Activated CD8-positive, alpha-beta memory T cell treated with anti-CD3 and anti-CD28 coated beads, Interleukin-2, amount 10 ng/mL, durations not matched to agents 7 days and 5 days (primary cell): ENCODE data around the gene RNASEL. TPM values are rescaled to one million over a fixed set of nuclear protein-coding genes. Genes with fewer than 3 reads are reported as not detected.
"Not testable (repeated sequence)": the region's sequence is repeated elsewhere in the genome, so short reads cannot be mapped to it uniquely, and the experiment has no call there.

Source experiments
- ATAC-seq: fragments of 150-1000 bp; cut with Tn5 transposase; one replicate; pipeline ENCODE4 v1.10.0; 2021; ENCODE audit warnings: moderate library complexity
- CTCF ChIA-PET: fragments of 350-600 bp; sonication (Branson Sonifier 250); formaldehyde crosslinking; loops from one replicate; lab custom pipeline; 2021; ENCODE audit warnings: antibody characterized with exemption; lab: Charles Lee
- DNase-seq: peaks from one replicate; pipeline ENCODE4 v3.0.0-alpha.2; 2020
- H3K27ac Mint-ChIP-seq: one replicate; pipeline ENCODE4 v1.8.0; 2021; ENCODE audit warnings: mild to moderate bottlenecking, mixed read lengths
- H3K27me3 Mint-ChIP-seq: one replicate; pipeline ENCODE4 v1.8.0; 2021; ENCODE audit warnings: mixed read lengths
- H3K36me3 Mint-ChIP-seq: one replicate; pipeline ENCODE4 v1.8.0; 2021; ENCODE audit warnings: mild to moderate bottlenecking, mixed read lengths
- H3K4me1 Mint-ChIP-seq: one replicate; pipeline ENCODE4 v1.8.0; 2021; ENCODE audit warnings: mixed read lengths
- H3K4me3 Mint-ChIP-seq: one replicate; pipeline ENCODE4 v1.8.0; 2021; ENCODE audit warnings: mild to moderate bottlenecking, moderate library complexity, mixed read lengths
- H3K9me3 Mint-ChIP-seq: one replicate; pipeline ENCODE4 v1.8.0; 2022; ENCODE audit warnings: low read depth, mixed read lengths
- total RNA-seq, 2 experiments: library from RNA; stranded (reverse); gene quantifications; one replicate each; pipeline ENCODE4 v1.2.3, GENCODE V29; 2021

Gene RNASEL
- total RNA-seq, result 10 to 100 TPM in 1 of 2 experiments, 1 to 10 TPM in 1; 6.5 to 10.0 TPM

- Mint-ChIP-seq H3K4me1 (peaks cover 26% of the 10 kb centered on the region), H3K27me3 (peaks cover 14% of the 10 kb centered on the region), H3K36me3 (peaks cover 16% of the 10 kb centered on the region), H3K27ac (peak within 1 kb of the TSS; percentile 99), H3K4me3 (peak within 1 kb of the TSS; percentile 89), H3K9me3 (no peaks in the 10 kb centered on the region)
- DNase-seq, result peak; percentile 68
- CTCF ChIA-PET, result interaction anchor here (1.0 to 19.9 kb wide), 9 partner anchors 11 to 508 kb away, joined by 3 to 715 read pairs (median 5); partner anchors contain the start of gene NPL
- peak; percentile 96 for ATAC-seq
These were observed at the start of gene RNASEL for GRCh38 chr1:182588500-182589396. Gene RNASEL (minus strand): TSS chr1:182589256. CDS start chr1:182586806, 2,450 bp downstream.

- no peaks in the 10 kb centered on the region for H3K4me1 Mint-ChIP-seq
- no peaks in the 10 kb centered on the region for H3K9me3 Mint-ChIP-seq
- no peak for ATAC-seq
- no peak overlapping the region for H3K27ac Mint-ChIP-seq
- CTCF ChIA-PET, result no interaction called here
- DNase-seq, result no peak
- peaks cover 19% of the 10 kb centered on the region for H3K27me3 Mint-ChIP-seq
- no peaks in the 10 kb centered on the region for H3K36me3 Mint-ChIP-seq
- no peak overlapping the region for H3K4me3 Mint-ChIP-seq
These were observed 48.7 kb upstream of the RNASEL start for GRCh38 chr1:182637769-182638168.

GRCh38 chr1:182635871-182636270 is 46.8 kb upstream of the RNASEL start:
- peaks cover 10% of the 10 kb centered on the region for H3K4me1 Mint-ChIP-seq
- no peaks in the 10 kb centered on the region for H3K36me3 Mint-ChIP-seq
- CTCF ChIA-PET, result interaction anchor here (1.3 kb wide), 1 partner anchor 147 kb away, joined by 3 read pairs; no protein-coding TSS in a partner anchor
- H3K27me3 Mint-ChIP-seq, result peaks cover 32% of the 10 kb centered on the region
- H3K27ac Mint-ChIP-seq, result no peak overlapping the region
- no peak overlapping the region for H3K4me3 Mint-ChIP-seq
- H3K9me3 Mint-ChIP-seq, result no peaks in the 10 kb centered on the region
- no peak for ATAC-seq
- DNase-seq, result no peak

- peaks cover 40% of the 10 kb centered on the region for H3K27me3 Mint-ChIP-seq
- CTCF ChIA-PET, result no interaction called here
These were observed 45.4 kb upstream of the RNASEL start for GRCh38 chr1:182634306-182635072.

GRCh38 chr1:182633657-182634281 is 44.7 kb upstream of the RNASEL start:
- no peak overlapping the region for H3K4me3 Mint-ChIP-seq
- peaks cover 41% of the 10 kb centered on the region for H3K27me3 Mint-ChIP-seq
- DNase-seq (no peak), ATAC-seq (no peak)
- no peaks in the 10 kb centered on the region for H3K36me3 Mint-ChIP-seq
- H3K4me1 Mint-ChIP-seq, result peaks cover 29% of the 10 kb centered on the region
- no peak overlapping the region for H3K27ac Mint-ChIP-seq
- CTCF ChIA-PET, result interaction anchor here (2.0 kb wide), 1 partner anchor 38 kb away, joined by 5 read pairs; no protein-coding TSS in a partner anchor
- no peaks in the 10 kb centered on the region for H3K9me3 Mint-ChIP-seq

More at GRCh38 chr1:182634306-182635072, 45.4 kb upstream of the RNASEL start:
- Mint-ChIP-seq H3K27ac (no peak overlapping the region), H3K4me3 (no peak overlapping the region), H3K4me1 (peaks cover 24% of the 10 kb centered on the region), H3K36me3 (no peaks in the 10 kb centered on the region), H3K9me3 (no peaks in the 10 kb centered on the region)
- ATAC-seq (no peak), DNase-seq (no peak)

- ATAC-seq, result no peak
- CTCF ChIA-PET, result interaction anchor here (2.0 kb wide), 1 partner anchor 37 kb away, joined by 5 read pairs; no protein-coding TSS in a partner anchor
- no peaks in the 10 kb centered on the region for H3K36me3 Mint-ChIP-seq
- H3K4me3 Mint-ChIP-seq, result no peak overlapping the region
- H3K4me1 Mint-ChIP-seq, result peaks cover 29% of the 10 kb centered on the region
- H3K27ac Mint-ChIP-seq, result no peak overlapping the region
- no peaks in the 10 kb centered on the region for H3K9me3 Mint-ChIP-seq
- DNase-seq, result no peak
- peaks cover 45% of the 10 kb centered on the region for H3K27me3 Mint-ChIP-seq
These were observed 44.0 kb upstream of the RNASEL start for GRCh38 chr1:182633031-182633430.

- Mint-ChIP-seq H3K4me1 (peaks cover 29% of the 10 kb centered on the region), H3K27me3 (peaks cover 41% of the 10 kb centered on the region)
- CTCF ChIA-PET, result interaction anchor here (0.7 to 2.0 kb wide), 3 partner anchors 33 to 369 kb away, joined by 3 to 5 read pairs (median 4); no protein-coding TSS in a partner anchor
- not testable (repeated sequence) for DNase-seq, H3K9me3 Mint-ChIP-seq, ATAC-seq, H3K27ac Mint-ChIP-seq, H3K36me3 Mint-ChIP-seq, H3K4me3 Mint-ChIP-seq
These were observed 43.4 kb upstream of the RNASEL start for GRCh38 chr1:182632441-182632857.

- H3K27ac Mint-ChIP-seq, result no peak overlapping the region
- H3K9me3 Mint-ChIP-seq, result no peaks in the 10 kb centered on the region
- H3K4me3 Mint-ChIP-seq, result no peak overlapping the region
- H3K36me3 Mint-ChIP-seq, result no peaks in the 10 kb centered on the region
- H3K4me1 Mint-ChIP-seq, result peaks cover 31% of the 10 kb centered on the region
- DNase-seq (no peak), ATAC-seq (no peak)
- peaks cover 45% of the 10 kb centered on the region for H3K27me3 Mint-ChIP-seq
- CTCF ChIA-PET, result interaction anchor here (0.7 to 2.0 kb wide), 3 partner anchors 32 to 369 kb away, joined by 3 to 5 read pairs (median 4); no protein-coding TSS in a partner anchor
These were observed 42.9 kb upstream of the RNASEL start for GRCh38 chr1:182631954-182632353.

- peaks cover 51% of the 10 kb centered on the region for H3K27me3 Mint-ChIP-seq
- no peak for ATAC-seq
- no peaks in the 10 kb centered on the region for H3K9me3 Mint-ChIP-seq
- no peak for DNase-seq
- no peak overlapping the region for H3K27ac Mint-ChIP-seq
- H3K4me3 Mint-ChIP-seq, result no peak overlapping the region
- peaks cover 38% of the 10 kb centered on the region for H3K4me1 Mint-ChIP-seq
- CTCF ChIA-PET, result interaction anchor here (0.6 to 1.9 kb wide), 3 partner anchors 16 to 30 kb away, joined by 3 to 6 read pairs (median 3); no protein-coding TSS in a partner anchor
- no peaks in the 10 kb centered on the region for H3K36me3 Mint-ChIP-seq
These were observed 42.1 kb upstream of the RNASEL start for GRCh38 chr1:182631053-182631677.

GRCh38 chr1:182630586-182630985 is 41.5 kb upstream of the RNASEL start:
- DNase-seq (no peak), ATAC-seq (no peak)
- Mint-ChIP-seq H3K4me1 (peaks cover 43% of the 10 kb centered on the region), H3K27me3 (peaks cover 48% of the 10 kb centered on the region), H3K27ac (no peak overlapping the region), H3K4me3 (no peak overlapping the region), H3K9me3 (no peaks in the 10 kb centered on the region), H3K36me3 (no peaks in the 10 kb centered on the region)
- CTCF ChIA-PET, result interaction anchor here (0.6 to 3.7 kb wide), 5 partner anchors 15 to 152 kb away, joined by 3 to 18 read pairs (median 3); no protein-coding TSS in a partner anchor

GRCh38 chr1:182629499-182630096 is 40.5 kb upstream of the RNASEL start:
- Mint-ChIP-seq H3K9me3 (no peaks in the 10 kb centered on the region), H3K27me3 (peaks cover 52% of the 10 kb centered on the region), H3K4me3 (no peak overlapping the region), H3K27ac (peak overlapping the region; percentile 1), H3K4me1 (peaks cover 53% of the 10 kb centered on the region), H3K36me3 (no peaks in the 10 kb centered on the region)
- CTCF ChIA-PET, result interaction anchor here (1.0 to 3.7 kb wide), 7 partner anchors 14 to 153 kb away, joined by 3 to 18 read pairs (median 5); no protein-coding TSS in a partner anchor
- ATAC-seq (peak; percentile 80), DNase-seq (peak; percentile 74)

GRCh38 chr1:182629080-182629479 is 40.0 kb upstream of the RNASEL start:
- no peak overlapping the region for H3K27ac Mint-ChIP-seq
- ATAC-seq (no peak), DNase-seq (no peak)
- peaks cover 54% of the 10 kb centered on the region for H3K27me3 Mint-ChIP-seq
- H3K4me1 Mint-ChIP-seq, result peaks cover 56% of the 10 kb centered on the region
- CTCF ChIA-PET, result interaction anchor here (0.8 to 3.7 kb wide), 8 partner anchors 13 to 153 kb away, joined by 3 to 18 read pairs (median 5); no protein-coding TSS in a partner anchor
- H3K4me3 Mint-ChIP-seq, result no peak overlapping the region
- H3K36me3 Mint-ChIP-seq, result no peaks in the 10 kb centered on the region
- no peaks in the 10 kb centered on the region for H3K9me3 Mint-ChIP-seq
